ENCODE measurements around the gene PACRG.

DNA sequence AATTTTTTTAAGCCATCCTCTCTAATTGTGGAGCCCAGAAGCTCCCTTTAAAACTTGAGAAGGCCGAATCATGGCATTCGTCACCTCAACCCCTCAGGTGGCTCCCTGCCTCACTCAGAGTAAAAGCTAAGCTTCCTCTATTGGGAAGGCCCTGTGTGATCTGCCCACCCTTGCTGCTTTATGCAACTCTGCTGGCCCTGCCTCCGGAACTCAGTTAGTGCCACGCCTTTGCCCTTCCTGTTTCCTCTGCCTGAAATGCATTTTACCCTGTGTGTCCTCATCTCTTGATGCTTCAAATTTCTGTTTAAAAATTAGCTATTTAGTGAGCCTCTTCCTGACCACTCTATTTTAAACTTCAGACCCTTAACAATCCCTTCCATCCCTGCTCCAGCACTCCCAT is 5.7 kb downstream of the PACRG start:
- TF ChIP-seq POLR2AphosphoS5 (IDR thresholded peaks at IDR 0.05; ENCODE audit: low read depth, low read length), result no peak
- TF ChIP-seq, protein P1, sequence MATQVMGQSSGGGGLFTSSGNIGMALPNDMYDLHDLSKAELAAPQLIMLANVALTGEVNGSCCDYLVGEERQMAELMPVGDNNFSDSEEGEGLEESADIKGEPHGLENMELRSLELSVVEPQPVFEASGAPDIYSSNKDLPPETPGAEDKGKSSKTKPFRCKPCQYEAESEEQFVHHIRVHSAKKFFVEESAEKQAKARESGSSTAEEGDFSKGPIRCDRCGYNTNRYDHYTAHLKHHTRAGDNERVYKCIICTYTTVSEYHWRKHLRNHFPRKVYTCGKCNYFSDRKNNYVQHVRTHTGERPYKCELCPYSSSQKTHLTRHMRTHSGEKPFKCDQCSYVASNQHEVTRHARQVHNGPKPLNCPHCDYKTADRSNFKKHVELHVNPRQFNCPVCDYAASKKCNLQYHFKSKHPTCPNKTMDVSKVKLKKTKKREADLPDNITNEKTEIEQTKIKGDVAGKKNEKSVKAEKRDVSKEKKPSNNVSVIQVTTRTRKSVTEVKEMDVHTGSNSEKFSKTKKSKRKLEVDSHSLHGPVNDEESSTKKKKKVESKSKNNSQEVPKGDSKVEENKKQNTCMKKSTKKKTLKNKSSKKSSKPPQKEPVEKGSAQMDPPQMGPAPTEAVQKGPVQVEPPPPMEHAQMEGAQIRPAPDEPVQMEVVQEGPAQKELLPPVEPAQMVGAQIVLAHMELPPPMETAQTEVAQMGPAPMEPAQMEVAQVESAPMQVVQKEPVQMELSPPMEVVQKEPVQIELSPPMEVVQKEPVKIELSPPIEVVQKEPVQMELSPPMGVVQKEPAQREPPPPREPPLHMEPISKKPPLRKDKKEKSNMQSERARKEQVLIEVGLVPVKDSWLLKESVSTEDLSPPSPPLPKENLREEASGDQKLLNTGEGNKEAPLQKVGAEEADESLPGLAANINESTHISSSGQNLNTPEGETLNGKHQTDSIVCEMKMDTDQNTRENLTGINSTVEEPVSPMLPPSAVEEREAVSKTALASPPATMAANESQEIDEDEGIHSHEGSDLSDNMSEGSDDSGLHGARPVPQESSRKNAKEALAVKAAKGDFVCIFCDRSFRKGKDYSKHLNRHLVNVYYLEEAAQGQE (IDR thresholded peaks at IDR 0.05; ENCODE audit: insufficient read depth in 1 of 2, low read depth in 2 of 2, low read length in 2 of 2), result no peak
